ENCODE data around the gene ACER3.

GRCh38 chr11:77039491-77040400 lies 179.0 kb downstream of the ACER3 start:
- TF ChIP-seq CTCF (IDR thresholded peaks at IDR 0.05 in 4 of 5, conservative IDR thresholded peaks at IDR 0.05 in 1 of 5) = peak in 2 of 5 experiments; percentile 10 to 15
- TF ChIP-seq POLR2A (IDR thresholded peaks at IDR 0.05) = no peak
